Inflammatory macrophage (primary cell): Measurements from ENCODE around the gene PRDX5.
"Not testable (repeated sequence)": the region's sequence is repeated elsewhere in the genome, so short reads cannot be mapped to it uniquely, and the experiment has no call there.

Experiments used
- DNase-seq, 2 donors: peaks; one replicate each; pipeline ENCODE4 v3.0.0-alpha.2; 2020 to 2022

The PRDX5 gene

GRCh38 chr11:64305691-64306562, 12.0 kb upstream of the PRDX5 start:
- DNase-seq = peak; percentile 47 to 62

- DNase-seq = no peak
These were observed 11.4 kb upstream of the PRDX5 start for GRCh38 chr11:64306563-64306875.

- no peak for DNase-seq
These were observed 10.9 kb upstream of the PRDX5 start for GRCh38 chr11:64306876-64307622.

DNA sequence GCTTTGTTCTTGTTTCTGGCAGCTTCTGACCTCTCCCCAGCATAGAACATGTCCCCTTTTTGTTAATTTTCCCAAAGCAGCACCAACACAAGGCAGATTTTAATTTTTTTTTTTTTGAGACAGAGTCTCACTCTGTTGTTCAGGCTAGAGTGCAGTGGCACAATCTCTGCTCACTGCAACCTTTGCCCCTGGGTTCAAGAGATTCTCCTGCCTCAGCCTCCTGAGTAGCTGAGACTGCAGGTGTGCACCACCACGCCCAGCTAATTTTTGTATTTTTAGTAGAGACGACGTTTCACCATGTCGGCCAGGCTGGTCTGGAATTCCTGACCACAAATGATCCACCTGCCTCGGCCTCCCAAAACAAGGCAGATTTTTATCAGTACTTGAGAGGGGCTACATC, 10.1 kb upstream of the PRDX5 start:
- not testable (repeated sequence) for DNase-seq

GRCh38 chr11:64312947-64313346, 5.0 kb upstream of the PRDX5 start:
- DNase-seq = no peak

DNA sequence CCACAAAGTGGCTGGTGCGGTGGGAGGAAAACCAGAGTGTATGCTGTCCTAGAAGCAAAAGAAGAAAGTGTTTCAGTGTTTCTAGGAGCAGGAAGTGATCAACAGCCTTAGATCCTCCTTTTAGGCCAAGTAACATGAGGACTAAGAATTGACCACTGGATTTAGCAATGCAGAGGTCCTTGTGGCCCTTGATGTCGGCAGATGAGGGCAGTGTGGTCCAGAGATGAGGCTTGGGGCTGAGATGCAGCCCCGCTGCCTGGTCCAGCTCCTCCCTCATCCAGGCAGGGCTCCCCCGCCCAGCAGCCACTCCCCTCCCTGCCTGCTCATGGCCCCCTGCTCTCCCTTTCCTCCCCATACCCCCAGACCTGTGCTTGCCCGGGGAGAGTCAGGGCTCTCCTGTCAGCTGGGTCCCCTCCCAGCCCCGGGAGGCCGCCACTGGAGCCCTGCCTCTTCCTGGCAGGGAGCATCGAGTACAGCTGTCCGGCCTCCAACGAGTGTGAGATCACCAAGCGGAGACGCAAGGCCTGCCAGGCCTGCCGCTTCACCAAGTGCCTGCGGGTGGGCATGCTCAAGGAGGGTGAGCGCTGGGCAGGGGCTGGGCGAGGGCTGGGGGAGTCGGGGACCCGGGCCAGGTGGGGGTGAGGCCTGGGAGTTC, 4.3 kb upstream of the PRDX5 start:
- peak in 1 of 2 donors; percentile 38 for DNase-seq

GRCh38 chr11:64314146-64314804, 3.6 kb upstream of the PRDX5 start:
- no peak for DNase-seq

DNA sequence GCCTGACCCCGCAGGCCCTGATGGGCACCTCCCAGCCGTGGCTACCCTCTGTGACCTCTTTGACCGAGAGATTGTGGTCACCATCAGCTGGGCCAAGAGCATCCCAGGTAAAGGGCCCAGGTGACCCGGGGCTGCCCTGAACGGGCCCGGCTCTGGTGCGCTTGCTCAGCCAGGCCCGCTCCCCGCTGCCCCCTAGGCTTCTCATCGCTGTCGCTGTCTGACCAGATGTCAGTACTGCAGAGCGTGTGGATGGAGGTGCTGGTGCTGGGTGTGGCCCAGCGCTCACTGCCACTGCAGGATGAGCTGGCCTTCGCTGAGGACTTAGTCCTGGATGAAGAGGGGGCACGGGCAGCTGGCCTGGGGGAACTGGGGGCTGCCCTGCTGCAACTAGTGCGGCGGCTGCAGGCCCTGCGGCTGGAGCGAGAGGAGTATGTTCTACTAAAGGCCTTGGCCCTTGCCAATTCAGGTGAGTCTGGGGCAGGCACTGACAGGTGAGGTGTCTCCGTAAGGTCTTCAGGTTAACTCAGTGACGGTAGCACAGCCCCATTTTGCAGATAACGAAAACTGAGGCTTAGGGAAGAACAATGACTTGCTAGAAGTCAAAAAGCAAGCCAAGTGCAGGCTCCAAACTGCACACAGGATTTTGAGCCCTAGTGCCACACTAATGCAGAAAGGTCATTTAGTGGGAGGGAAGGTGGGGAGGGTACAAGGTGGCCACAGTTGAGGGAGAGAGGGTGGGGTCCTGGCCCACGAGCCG, 2.9 kb upstream of the PRDX5 start:
- DNase-seq = no peak

DNA sequence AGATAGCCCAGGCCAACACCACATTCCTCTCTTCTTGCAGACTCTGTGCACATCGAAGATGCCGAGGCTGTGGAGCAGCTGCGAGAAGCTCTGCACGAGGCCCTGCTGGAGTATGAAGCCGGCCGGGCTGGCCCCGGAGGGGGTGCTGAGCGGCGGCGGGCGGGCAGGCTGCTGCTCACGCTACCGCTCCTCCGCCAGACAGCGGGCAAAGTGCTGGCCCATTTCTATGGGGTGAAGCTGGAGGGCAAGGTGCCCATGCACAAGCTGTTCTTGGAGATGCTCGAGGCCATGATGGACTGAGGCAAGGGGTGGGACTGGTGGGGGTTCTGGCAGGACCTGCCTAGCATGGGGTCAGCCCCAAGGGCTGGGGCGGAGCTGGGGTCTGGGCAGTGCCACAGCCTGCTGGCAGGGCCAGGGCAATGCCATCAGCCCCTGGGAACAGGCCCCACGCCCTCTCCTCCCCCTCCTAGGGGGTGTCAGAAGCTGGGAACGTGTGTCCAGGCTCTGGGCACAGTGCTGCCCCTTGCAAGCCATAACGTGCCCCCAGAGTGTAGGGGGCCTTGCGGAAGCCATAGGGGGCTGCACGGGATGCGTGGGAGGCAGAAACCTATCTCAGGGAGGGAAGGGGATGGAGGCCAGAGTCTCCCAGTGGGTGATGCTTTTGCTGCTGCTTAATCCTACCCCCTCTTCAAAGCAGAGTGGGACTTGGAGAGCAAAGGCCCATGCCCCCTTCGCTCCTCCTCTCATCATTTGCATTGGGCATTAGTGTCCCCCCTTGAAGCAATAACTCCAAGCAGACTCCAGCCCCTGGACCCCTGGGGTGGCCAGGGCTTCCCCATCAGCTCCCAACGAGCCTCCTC, 2.0 kb upstream of the PRDX5 start:
- not testable (repeated sequence) for DNase-seq

GRCh38 chr11:64316672-64317324, 1.1 kb upstream of the PRDX5 start:
- no peak for DNase-seq

- DNase-seq = peak; percentile 95 to 98
These were observed 478 bp upstream of the PRDX5 start, which contains the start of gene TRMT112 for GRCh38 chr11:64317325-64317960. TRMT112 (minus strand) TSS chr11:64317559; CDS start chr11:64317526, 33 bp downstream.

DNA sequence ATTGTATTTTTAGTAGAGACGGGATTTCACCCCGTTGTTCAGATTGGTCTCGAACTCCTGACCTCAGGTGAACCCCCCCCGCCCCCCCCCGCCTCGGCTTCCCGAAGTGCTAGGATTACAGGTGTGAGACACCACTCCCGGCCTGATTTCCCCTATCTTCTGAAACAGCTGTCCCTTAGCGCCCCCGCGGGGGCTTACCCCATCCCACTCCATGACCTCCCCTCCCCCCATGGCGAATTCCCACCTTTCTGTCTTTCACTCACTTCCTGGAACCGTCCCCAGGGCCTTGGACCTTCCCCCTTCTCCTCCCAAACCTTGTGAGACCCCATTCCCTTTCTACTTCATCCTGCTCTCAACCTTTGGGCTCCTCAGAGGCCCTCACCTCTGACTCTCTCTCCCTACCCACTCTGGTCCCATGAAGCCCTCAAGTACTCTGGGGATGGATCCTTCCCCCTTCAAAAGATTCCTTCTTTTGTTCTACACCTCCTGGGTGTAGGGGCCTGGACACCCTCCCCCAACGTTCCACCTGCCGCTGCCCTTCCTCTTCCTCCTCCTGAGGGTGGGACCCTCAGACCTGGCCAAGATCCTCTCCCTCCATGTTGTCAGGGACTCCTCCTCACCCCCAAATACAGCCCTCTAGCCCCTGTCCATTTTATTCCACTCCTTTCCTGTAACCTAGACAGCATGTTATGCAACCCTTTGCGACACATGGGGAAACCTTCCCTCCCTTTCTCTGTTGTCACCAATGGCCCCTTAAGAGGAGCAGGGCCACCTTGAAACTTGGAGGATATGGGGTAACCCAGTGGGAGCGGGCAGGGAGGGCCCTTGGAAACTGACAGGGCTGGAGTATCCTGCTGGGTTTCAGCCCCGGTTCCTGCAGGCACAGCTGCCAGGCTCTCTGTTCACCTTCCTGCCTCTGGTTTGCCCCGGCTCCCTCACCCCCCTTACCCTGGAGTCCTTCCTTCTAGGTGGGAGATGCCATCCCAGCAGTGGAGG, 1.1 kb downstream of the PRDX5 start:
- peak in 1 of 2 donors; percentile 28 for DNase-seq

GRCh38 chr11:64320556-64320955, 2.6 kb downstream of the PRDX5 start:
- DNase-seq = no peak

DNA sequence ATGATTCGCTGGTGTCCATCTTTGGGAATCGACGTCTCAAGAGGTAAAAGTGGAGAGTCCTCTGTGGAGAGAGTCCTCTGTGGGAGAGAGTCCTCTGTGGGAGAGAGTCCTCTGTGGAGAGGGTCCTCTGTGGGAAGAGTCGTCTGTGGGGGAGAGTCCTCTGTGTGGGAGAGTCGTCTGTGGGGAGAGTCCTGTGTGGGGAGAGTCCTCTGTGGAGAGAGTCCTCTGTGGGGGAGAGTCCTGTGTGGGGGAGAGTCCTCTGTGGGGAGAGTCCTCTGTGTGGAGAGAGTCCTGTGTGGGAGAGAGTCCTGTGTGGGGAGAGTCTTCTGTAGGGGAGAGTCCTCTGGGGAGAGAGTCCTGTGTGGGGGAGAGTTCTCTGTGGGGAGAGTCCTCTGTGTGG, 3.1 kb downstream of the PRDX5 start:
- no peak for DNase-seq

DNA sequence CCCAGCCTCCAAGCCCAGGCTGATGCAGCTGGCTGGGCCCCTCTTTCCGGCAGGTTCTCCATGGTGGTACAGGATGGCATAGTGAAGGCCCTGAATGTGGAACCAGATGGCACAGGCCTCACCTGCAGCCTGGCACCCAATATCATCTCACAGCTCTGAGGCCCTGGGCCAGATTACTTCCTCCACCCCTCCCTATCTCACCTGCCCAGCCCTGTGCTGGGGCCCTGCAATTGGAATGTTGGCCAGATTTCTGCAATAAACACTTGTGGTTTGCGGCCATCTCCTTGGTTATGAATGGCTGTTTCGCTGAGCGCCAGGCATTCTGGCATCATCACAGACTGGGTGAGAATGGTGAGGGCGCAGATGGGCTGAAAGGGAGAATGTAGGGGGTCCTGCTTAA, 3.6 kb downstream of the PRDX5 start:
- no peak for DNase-seq

GRCh38 chr11:64322925-64323260, 5.0 kb downstream of the PRDX5 start:
- DNase-seq = no peak

DNA sequence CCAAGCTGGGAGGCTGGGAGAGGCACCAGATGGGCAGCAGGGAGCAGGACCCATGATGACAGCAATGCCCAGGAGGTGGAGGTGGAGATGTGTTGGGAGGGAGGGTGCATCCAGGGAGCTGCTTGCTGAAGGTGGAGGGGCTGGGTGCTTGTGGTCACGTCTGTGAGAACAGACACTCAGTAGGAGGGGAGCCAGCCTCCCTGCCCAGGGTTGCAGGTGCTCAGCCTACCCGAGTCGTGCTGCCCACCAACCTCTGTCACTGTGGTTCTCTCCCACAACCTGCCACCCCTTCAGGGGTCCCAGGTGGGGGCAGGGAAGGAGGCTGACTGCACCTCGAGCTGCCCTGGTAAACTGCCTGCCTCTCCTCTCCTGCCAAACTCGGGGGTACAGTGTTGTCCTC, 5.5 kb downstream of the PRDX5 start:
- no peak for DNase-seq

- not testable (repeated sequence) for DNase-seq
These were observed 6.1 kb downstream of the PRDX5 start for GRCh38 chr11:64323984-64324383.
